Spleen (tissue), 7 donors: Measurements from ENCODE around the gene CHST1.

Experiments
- POLR2A ChIP-seq, 3 donors: fragments of 450-650 bp; IDR thresholded peaks; one replicate each; pipeline ENCODE4 v1.5.1; 2017; ENCODE audit warnings: antibody characterized with exemption in 3 of 3, mild to moderate bottlenecking in 1 of 3
- POLR2AphosphoS5 ChIP-seq, 3 donors: sonication (generic); formaldehyde crosslinking; IDR thresholded peaks; one replicate each; pipeline ENCODE4 v1.5.1; 2017; ENCODE audit warnings: antibody characterized with exemption in 3 of 3
- TF ChIP-seq, protein P1 (sequence below), 11 experiments: fragments of 200-600 bp in 7 of 11; fragments of 450-650 bp in 4 of 11; sonication (generic) in 4 of 11; IDR thresholded peaks in 8 of 11; conservative IDR thresholded peaks in 3 of 11; 1 replicate in 7 of 11; 2 replicates in 4 of 11; pipeline versions ENCODE4 v1.4.0 to v1.8.0; 2016 to 2021; ENCODE audit warnings: antibody characterized with exemption in 11 of 11, inconsistent platforms in 4 of 11, mild to moderate bottlenecking in 1 of 11
- donor health status: DM: no; HTN: no; CAD: no; lungs with moderate emphysema.
- donor health status: DM: no; HTN: no; CAD: no.
- donor health status: DM: no; HTN: no; CAD: no.

GRCh38 chr11:45655831-45656230 lies 9.6 kb downstream of the CHST1 start:
- no peak for TF ChIP-seq POLR2A (IDR thresholded peaks at IDR 0.05)
- no peak for TF ChIP-seq POLR2AphosphoS5 (IDR thresholded peaks at IDR 0.05)
- TF ChIP-seq, protein P1, sequence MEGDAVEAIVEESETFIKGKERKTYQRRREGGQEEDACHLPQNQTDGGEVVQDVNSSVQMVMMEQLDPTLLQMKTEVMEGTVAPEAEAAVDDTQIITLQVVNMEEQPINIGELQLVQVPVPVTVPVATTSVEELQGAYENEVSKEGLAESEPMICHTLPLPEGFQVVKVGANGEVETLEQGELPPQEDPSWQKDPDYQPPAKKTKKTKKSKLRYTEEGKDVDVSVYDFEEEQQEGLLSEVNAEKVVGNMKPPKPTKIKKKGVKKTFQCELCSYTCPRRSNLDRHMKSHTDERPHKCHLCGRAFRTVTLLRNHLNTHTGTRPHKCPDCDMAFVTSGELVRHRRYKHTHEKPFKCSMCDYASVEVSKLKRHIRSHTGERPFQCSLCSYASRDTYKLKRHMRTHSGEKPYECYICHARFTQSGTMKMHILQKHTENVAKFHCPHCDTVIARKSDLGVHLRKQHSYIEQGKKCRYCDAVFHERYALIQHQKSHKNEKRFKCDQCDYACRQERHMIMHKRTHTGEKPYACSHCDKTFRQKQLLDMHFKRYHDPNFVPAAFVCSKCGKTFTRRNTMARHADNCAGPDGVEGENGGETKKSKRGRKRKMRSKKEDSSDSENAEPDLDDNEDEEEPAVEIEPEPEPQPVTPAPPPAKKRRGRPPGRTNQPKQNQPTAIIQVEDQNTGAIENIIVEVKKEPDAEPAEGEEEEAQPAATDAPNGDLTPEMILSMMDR (IDR thresholded peaks at IDR 0.05 in 8 of 11, conservative IDR thresholded peaks at IDR 0.05 in 3 of 11): no peak
